HEK293 (cell line): ENCODE measurements around the gene GTF2H4.

Source experiments
- CTCF ChIA-PET: fragments of 350-600 bp; formaldehyde crosslinking; extraction: SDS; loops from one replicate; lab custom pipeline; 2021; ENCODE audit warnings: antibody characterized with exemption; lab: Yijun Ruan, JAX
- POLR2A ChIA-PET: fragments of 300-600 bp; formaldehyde crosslinking; extraction: SDS; loops from one replicate; lab custom pipeline; 2020; ENCODE audit warnings: antibody characterized with exemption, inconsistent platforms; lab: Yijun Ruan, JAX
- H3K27ac ChIP-seq: fragments of 200-500 bp; sonication (Bioruptor generic); 2 replicates; pipeline ENCODE4 v1.5.1; 2014; ENCODE audit warnings: low read depth, low read length, control low read depth, inconsistent platforms; ENCODE audit errors: extremely low read depth
- H3K36me3 ChIP-seq, 2 experiments: fragments of 200-500 bp in 1 of 2; sonication (Bioruptor generic) in 1 of 2; 1 replicate in 1 of 2; 2 replicates in 1 of 2; pipeline ENCODE4 v1.5.1; 2014 to 2017; ENCODE audit warnings: inconsistent platforms in 2 of 2, low read length in 2 of 2; ENCODE audit not compliant: control insufficient read depth in 2 of 2, insufficient read depth in 1 of 2
- H3K4me1 ChIP-seq: fragments of 200-500 bp; sonication (Bioruptor generic); 2 replicates; pipeline ENCODE4 v1.5.1; 2014; ENCODE audit warnings: mild to moderate bottlenecking, low read length, inconsistent platforms; ENCODE audit not compliant: control insufficient read depth, insufficient read depth
- H3K4me3 ChIP-seq: 2 replicates; pipeline ENCODE4 v1.5.1; 2011; ENCODE audit warnings: low read depth, mild to moderate bottlenecking, control low read depth, low read length, moderate library complexity
- H3K9me3 ChIP-seq: fragments of 200-500 bp; sonication (Bioruptor generic); 2 replicates; pipeline ENCODE4 v1.5.1; 2014; ENCODE audit warnings: low read depth, low read length, inconsistent platforms; ENCODE audit not compliant: control insufficient read depth, insufficient read depth
- EGR2 ChIP-seq: fragments of 450-650 bp; formaldehyde crosslinking; IDR thresholded peaks from 2 replicates; pipeline ENCODE4 v1.5.1; 2016; ENCODE audit warnings: low read depth, missing biosample characterization, missing genetic modification characterization
- KLF9 ChIP-seq: fragments of 450-650 bp; formaldehyde crosslinking; IDR thresholded peaks from 2 replicates; pipeline ENCODE4 v1.5.1; 2016; ENCODE audit warnings: missing biosample characterization, missing genetic modification characterization, low read depth
- SCRT1 ChIP-seq: fragments of 450-650 bp; formaldehyde crosslinking; IDR thresholded peaks from 2 replicates; pipeline ENCODE4 v1.5.1; 2016; ENCODE audit warnings: missing biosample characterization, missing genetic modification characterization, borderline replicate concordance
- TRIM28 ChIP-seq: IDR thresholded peaks from 2 replicates; pipeline ENCODE4 v1.6.1; 2011; ENCODE audit warnings: low read length, control low read depth, borderline replicate concordance
- YY2 ChIP-seq: fragments of 450-650 bp; formaldehyde crosslinking; IDR thresholded peaks from 2 replicates; pipeline ENCODE4 v1.5.1; 2016; ENCODE audit warnings: missing biosample characterization, missing genetic modification characterization
- ZFHX2 ChIP-seq: fragments of 450-650 bp; formaldehyde crosslinking; conservative IDR thresholded peaks from 2 replicates; pipeline ENCODE4 v1.5.1; 2016; ENCODE audit warnings: missing biosample characterization, missing genetic modification characterization
- ZIC2 ChIP-seq: fragments of 450-650 bp; formaldehyde crosslinking; IDR thresholded peaks from 2 replicates; pipeline ENCODE4 v1.5.1; 2016; ENCODE audit warnings: missing biosample characterization, missing genetic modification characterization
- ZNF114 ChIP-seq: fragments of 450-650 bp; formaldehyde crosslinking; IDR thresholded peaks from 2 replicates; pipeline ENCODE4 v1.5.0; 2017; ENCODE audit warnings: missing biosample characterization, missing genetic modification characterization
- ZNF175 ChIP-seq: fragments of 450-650 bp; formaldehyde crosslinking; IDR thresholded peaks from 2 replicates; pipeline ENCODE4 v1.5.1; 2016; ENCODE audit warnings: missing biosample characterization, missing genetic modification characterization
- ZNF184 ChIP-seq: fragments of 450-650 bp; IDR thresholded peaks from 2 replicates; pipeline ENCODE4 v1.5.1; 2018; ENCODE audit warnings: missing biosample characterization, mild to moderate bottlenecking, missing genetic modification characterization
- ZNF214 ChIP-seq: fragments of 450-650 bp; formaldehyde crosslinking; IDR thresholded peaks from 2 replicates; pipeline ENCODE4 v1.5.1; 2017; ENCODE audit warnings: missing biosample characterization, mild to moderate bottlenecking, missing genetic modification characterization, borderline replicate concordance
- ZNF37A ChIP-seq: fragments of 450-650 bp; IDR thresholded peaks from 2 replicates; pipeline ENCODE4 v1.5.1; 2018; ENCODE audit warnings: missing biosample characterization, missing genetic modification characterization
- ZNF473 ChIP-seq: fragments of 450-650 bp; formaldehyde crosslinking; IDR thresholded peaks from 2 replicates; pipeline ENCODE4 v1.5.1; 2017; ENCODE audit warnings: missing biosample characterization, missing genetic modification characterization
- ZNF521 ChIP-seq: fragments of 450-650 bp; formaldehyde crosslinking; IDR thresholded peaks from 2 replicates; pipeline ENCODE4 v1.5.1; 2017; ENCODE audit warnings: missing biosample characterization, mild to moderate bottlenecking, missing genetic modification characterization
- ZNF548 ChIP-seq: fragments of 450-650 bp; formaldehyde crosslinking; IDR thresholded peaks from 2 replicates; pipeline ENCODE4 v1.5.1; 2016; ENCODE audit warnings: missing biosample characterization, missing genetic modification characterization
- ZNF600 ChIP-seq: fragments of 450-650 bp; formaldehyde crosslinking; IDR thresholded peaks from 2 replicates; pipeline ENCODE4 v1.5.1; 2016; ENCODE audit warnings: missing biosample characterization, missing genetic modification characterization
- ZNF658 ChIP-seq: fragments of 450-650 bp; formaldehyde crosslinking; IDR thresholded peaks from 2 replicates; pipeline ENCODE4; 2016; ENCODE audit warnings: missing biosample characterization, missing genetic modification characterization
- ZNF701 ChIP-seq: fragments of 450-650 bp; formaldehyde crosslinking; IDR thresholded peaks from 2 replicates; pipeline ENCODE4 v1.5.1; 2016; ENCODE audit warnings: missing biosample characterization, missing genetic modification characterization
- ZNF747 ChIP-seq: fragments of 450-650 bp; formaldehyde crosslinking; IDR thresholded peaks from 2 replicates; pipeline ENCODE4 v1.5.1; 2016; ENCODE audit warnings: missing biosample characterization, missing genetic modification characterization
- ZNF791 ChIP-seq: fragments of 450-650 bp; formaldehyde crosslinking; IDR thresholded peaks from 2 replicates; pipeline ENCODE4 v1.5.1; 2016; ENCODE audit warnings: missing biosample characterization, missing genetic modification characterization
- TF ChIP-seq, protein P1 (sequence below): fragments of 450-650 bp; formaldehyde crosslinking; IDR thresholded peaks from 2 replicates; pipeline ENCODE4; 2016; ENCODE audit warnings: missing biosample characterization, missing genetic modification characterization
- TF ChIP-seq, protein P2 (sequence below): fragments of 450-650 bp; formaldehyde crosslinking; IDR thresholded peaks from 2 replicates; pipeline ENCODE4 v1.5.1; 2016; ENCODE audit warnings: missing biosample characterization, missing genetic modification characterization
- TF ChIP-seq, protein P3 (sequence below): fragments of 450-650 bp; formaldehyde crosslinking; IDR thresholded peaks from 2 replicates; pipeline ENCODE4 v1.5.1; 2017; ENCODE audit warnings: missing biosample characterization, missing genetic modification characterization
- TF ChIP-seq, protein P4 (sequence below): fragments of 450-650 bp; formaldehyde crosslinking; IDR thresholded peaks from 2 replicates; pipeline ENCODE4 v1.5.1; 2016; ENCODE audit warnings: missing biosample characterization, missing genetic modification characterization
- TF ChIP-seq, protein P5 (sequence below): fragments of 450-650 bp; formaldehyde crosslinking; IDR thresholded peaks from 2 replicates; pipeline ENCODE4 v1.5.1; 2016; ENCODE audit warnings: missing biosample characterization, missing genetic modification characterization
- TF ChIP-seq, protein P6 (sequence below): fragments of 450-650 bp; formaldehyde crosslinking; IDR thresholded peaks from 2 replicates; pipeline ENCODE4 v1.5.1; 2017; ENCODE audit warnings: missing biosample characterization, missing genetic modification characterization

Gene GTF2H4

DNA sequence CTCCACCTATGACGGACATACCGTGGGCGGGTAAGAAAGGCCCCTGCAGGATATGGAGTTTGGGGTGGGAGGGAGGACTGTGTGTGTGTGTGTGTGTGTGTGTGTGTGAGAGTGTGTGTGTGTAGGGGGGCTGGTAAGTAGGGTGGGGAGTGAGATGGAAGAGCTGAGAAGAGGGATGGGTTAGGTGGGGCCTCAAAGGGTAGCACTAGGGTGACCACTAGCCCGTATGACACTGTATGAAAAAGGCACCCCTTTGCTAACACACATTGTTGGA, 16.6 kb upstream of the GTF2H4 start:
- CTCF ChIA-PET: no interaction called here
- Histone ChIP-seq H3K4me1 (peaks cover 14% of the 10 kb centered on the region), H3K9me3 (no peaks in the 10 kb centered on the region), H3K4me3 (no peak overlapping the region), H3K27ac (no peak overlapping the region), H3K36me3 (peaks cover 14 to 75% of the 10 kb centered on the region in 2 experiments)
- POLR2A ChIA-PET: no interaction called here
- TF ChIP-seq, protein P1, sequence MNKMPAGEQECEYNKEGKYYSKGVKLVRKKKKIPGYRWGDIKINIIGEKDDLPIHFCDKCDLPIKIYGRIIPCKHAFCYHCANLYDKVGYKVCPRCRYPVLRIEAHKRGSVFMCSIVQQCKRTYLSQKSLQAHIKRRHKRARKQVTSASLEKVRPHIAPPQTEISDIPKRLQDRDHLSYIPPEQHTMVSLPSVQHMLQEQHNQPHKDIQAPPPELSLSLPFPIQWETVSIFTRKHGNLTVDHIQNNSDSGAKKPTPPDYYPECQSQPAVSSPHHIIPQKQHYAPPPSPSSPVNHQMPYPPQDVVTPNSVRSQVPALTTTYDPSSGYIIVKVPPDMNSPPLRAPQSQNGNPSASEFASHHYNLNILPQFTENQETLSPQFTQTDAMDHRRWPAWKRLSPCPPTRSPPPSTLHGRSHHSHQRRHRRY (tag by site-specific recombination): no peak
- TF ChIP-seq ZNF521: no peak
- TF ChIP-seq EGR2 (tag by site-specific recombination): peak; percentile 96
- peak; percentile 93 for TF ChIP-seq ZFHX2 (tag by site-specific recombination)
- TF ChIP-seq YY2 (tag by site-specific recombination): no peak
- TF ChIP-seq ZNF114 (tag by site-specific recombination): no peak
- TF ChIP-seq, protein P2, sequence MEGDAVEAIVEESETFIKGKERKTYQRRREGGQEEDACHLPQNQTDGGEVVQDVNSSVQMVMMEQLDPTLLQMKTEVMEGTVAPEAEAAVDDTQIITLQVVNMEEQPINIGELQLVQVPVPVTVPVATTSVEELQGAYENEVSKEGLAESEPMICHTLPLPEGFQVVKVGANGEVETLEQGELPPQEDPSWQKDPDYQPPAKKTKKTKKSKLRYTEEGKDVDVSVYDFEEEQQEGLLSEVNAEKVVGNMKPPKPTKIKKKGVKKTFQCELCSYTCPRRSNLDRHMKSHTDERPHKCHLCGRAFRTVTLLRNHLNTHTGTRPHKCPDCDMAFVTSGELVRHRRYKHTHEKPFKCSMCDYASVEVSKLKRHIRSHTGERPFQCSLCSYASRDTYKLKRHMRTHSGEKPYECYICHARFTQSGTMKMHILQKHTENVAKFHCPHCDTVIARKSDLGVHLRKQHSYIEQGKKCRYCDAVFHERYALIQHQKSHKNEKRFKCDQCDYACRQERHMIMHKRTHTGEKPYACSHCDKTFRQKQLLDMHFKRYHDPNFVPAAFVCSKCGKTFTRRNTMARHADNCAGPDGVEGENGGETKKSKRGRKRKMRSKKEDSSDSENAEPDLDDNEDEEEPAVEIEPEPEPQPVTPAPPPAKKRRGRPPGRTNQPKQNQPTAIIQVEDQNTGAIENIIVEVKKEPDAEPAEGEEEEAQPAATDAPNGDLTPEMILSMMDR (tag by site-specific recombination): no peak
- TF ChIP-seq ZNF600 (tag by site-specific recombination): peak; percentile 65
- TF ChIP-seq ZNF473 (tag by site-specific recombination): no peak
- TF ChIP-seq, protein P3, sequence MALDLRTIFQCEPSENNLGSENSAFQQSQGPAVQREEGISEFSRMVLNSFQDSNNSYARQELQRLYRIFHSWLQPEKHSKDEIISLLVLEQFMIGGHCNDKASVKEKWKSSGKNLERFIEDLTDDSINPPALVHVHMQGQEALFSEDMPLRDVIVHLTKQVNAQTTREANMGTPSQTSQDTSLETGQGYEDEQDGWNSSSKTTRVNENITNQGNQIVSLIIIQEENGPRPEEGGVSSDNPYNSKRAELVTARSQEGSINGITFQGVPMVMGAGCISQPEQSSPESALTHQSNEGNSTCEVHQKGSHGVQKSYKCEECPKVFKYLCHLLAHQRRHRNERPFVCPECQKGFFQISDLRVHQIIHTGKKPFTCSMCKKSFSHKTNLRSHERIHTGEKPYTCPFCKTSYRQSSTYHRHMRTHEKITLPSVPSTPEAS (tag by site-specific recombination): peak; percentile 30; the same call in 1 of the 2 replicates
- no peak for TF ChIP-seq ZNF175 (tag by site-specific recombination)
- no peak for TF ChIP-seq ZNF701 (tag by site-specific recombination)

DNA sequence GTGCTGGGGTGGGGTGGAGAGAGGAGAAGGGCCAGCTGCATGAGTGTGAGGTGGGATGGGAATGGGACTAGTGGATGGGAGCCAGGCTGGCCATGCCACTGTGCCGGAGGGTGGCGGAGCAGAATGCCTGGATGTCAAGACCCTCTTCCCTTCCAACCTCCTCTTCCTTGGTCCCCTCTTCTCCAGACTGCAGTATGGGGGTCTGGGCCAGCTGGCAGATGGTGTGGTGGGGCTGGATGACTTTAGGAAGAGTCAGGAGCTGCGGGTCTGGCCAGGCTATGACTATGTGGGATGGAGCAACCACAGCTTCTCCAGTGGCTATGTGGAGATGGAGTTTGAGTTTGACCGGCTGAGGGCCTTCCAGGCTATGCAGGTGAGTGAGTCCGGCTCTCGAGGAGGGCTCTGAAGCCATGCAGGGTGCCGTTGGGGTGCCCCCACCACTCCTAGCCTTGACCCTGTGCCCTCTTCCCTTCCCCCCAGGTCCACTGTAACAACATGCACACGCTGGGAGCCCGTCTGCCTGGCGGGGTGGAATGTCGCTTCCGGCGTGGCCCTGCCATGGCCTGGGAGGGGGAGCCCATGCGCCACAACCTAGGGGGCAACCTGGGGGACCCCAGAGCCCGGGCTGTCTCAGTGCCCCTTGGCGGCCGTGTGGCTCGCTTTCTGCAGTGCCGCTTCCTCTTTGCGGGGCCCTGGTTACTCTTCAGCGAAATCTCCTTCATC, 16.0 kb upstream of the GTF2H4 start:
- Histone ChIP-seq H3K4me3 (no peak overlapping the region), H3K9me3 (no peaks in the 10 kb centered on the region), H3K27ac (no peak overlapping the region), H3K36me3 (peaks cover 14 to 79% of the 10 kb centered on the region in 2 experiments), H3K4me1 (peaks cover 8% of the 10 kb centered on the region)
- POLR2A ChIA-PET: interaction anchor here (0.6 kb wide), 1 partner anchor 129 kb away, joined by 3 read pairs; no protein-coding TSS in a partner anchor
- CTCF ChIA-PET: no interaction called here
- TF ChIP-seq ZNF791 (tag by site-specific recombination): no peak
- TF ChIP-seq ZNF747 (tag by site-specific recombination): no peak
- TF ChIP-seq ZFHX2 (tag by site-specific recombination): no peak
- no peak for TF ChIP-seq KLF9 (tag by site-specific recombination)
- TF ChIP-seq ZNF521: no peak
- TF ChIP-seq ZNF548 (tag by site-specific recombination): no peak
- TF ChIP-seq SCRT1 (tag by site-specific recombination): no peak
- TF ChIP-seq ZIC2 (tag by site-specific recombination): no peak
- TF ChIP-seq, protein P4, sequence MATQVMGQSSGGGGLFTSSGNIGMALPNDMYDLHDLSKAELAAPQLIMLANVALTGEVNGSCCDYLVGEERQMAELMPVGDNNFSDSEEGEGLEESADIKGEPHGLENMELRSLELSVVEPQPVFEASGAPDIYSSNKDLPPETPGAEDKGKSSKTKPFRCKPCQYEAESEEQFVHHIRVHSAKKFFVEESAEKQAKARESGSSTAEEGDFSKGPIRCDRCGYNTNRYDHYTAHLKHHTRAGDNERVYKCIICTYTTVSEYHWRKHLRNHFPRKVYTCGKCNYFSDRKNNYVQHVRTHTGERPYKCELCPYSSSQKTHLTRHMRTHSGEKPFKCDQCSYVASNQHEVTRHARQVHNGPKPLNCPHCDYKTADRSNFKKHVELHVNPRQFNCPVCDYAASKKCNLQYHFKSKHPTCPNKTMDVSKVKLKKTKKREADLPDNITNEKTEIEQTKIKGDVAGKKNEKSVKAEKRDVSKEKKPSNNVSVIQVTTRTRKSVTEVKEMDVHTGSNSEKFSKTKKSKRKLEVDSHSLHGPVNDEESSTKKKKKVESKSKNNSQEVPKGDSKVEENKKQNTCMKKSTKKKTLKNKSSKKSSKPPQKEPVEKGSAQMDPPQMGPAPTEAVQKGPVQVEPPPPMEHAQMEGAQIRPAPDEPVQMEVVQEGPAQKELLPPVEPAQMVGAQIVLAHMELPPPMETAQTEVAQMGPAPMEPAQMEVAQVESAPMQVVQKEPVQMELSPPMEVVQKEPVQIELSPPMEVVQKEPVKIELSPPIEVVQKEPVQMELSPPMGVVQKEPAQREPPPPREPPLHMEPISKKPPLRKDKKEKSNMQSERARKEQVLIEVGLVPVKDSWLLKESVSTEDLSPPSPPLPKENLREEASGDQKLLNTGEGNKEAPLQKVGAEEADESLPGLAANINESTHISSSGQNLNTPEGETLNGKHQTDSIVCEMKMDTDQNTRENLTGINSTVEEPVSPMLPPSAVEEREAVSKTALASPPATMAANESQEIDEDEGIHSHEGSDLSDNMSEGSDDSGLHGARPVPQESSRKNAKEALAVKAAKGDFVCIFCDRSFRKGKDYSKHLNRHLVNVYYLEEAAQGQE (tag by site-specific recombination): no peak
- no peak for TF ChIP-seq ZNF37A (tag by site-specific recombination)
- TF ChIP-seq, protein P5, sequence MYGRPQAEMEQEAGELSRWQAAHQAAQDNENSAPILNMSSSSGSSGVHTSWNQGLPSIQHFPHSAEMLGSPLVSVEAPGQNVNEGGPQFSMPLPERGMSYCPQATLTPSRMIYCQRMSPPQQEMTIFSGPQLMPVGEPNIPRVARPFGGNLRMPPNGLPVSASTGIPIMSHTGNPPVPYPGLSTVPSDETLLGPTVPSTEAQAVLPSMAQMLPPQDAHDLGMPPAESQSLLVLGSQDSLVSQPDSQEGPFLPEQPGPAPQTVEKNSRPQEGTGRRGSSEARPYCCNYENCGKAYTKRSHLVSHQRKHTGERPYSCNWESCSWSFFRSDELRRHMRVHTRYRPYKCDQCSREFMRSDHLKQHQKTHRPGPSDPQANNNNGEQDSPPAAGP: no peak
- no peak for TF ChIP-seq ZNF184 (tag by site-specific recombination)
- no peak for TF ChIP-seq ZNF658
- TF ChIP-seq, protein P6, sequence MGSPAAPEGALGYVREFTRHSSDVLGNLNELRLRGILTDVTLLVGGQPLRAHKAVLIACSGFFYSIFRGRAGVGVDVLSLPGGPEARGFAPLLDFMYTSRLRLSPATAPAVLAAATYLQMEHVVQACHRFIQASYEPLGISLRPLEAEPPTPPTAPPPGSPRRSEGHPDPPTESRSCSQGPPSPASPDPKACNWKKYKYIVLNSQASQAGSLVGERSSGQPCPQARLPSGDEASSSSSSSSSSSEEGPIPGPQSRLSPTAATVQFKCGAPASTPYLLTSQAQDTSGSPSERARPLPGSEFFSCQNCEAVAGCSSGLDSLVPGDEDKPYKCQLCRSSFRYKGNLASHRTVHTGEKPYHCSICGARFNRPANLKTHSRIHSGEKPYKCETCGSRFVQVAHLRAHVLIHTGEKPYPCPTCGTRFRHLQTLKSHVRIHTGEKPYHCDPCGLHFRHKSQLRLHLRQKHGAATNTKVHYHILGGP (tag by site-specific recombination): no peak
- no peak for TF ChIP-seq TRIM28
- no peak for TF ChIP-seq ZNF214 (tag by site-specific recombination)
